GM12865 (cell line): ENCODE measurements around the gene SH3BP1.

Experiments used
- DNase-seq: peaks from one replicate; pipeline ENCODE4 v3.0.0; 2010; ENCODE audit warnings: low read depth
- H3K4me3 ChIP-seq: 2 replicates; pipeline ENCODE4 v1.5.1; 2011; ENCODE audit warnings: mild to moderate bottlenecking, low read depth, low read length, control low read depth
- CTCF ChIP-seq: IDR thresholded peaks from 2 replicates; pipeline ENCODE4 v1.5.1; 2011; ENCODE audit warnings: low read length, control low read depth, low read depth, inconsistent platforms; ENCODE audit not compliant: insufficient read depth; ENCODE audit errors: missing control alignments

The SH3BP1 gene

GRCh38 chr22:37624017-37624365 is 15.5 kb upstream of the SH3BP1 start:
- TF ChIP-seq CTCF: no peak
- no peak overlapping the region for H3K4me3 ChIP-seq

GRCh38 chr22:37624876-37625275 is 14.6 kb upstream of the SH3BP1 start:
- no peak overlapping the region for H3K4me3 ChIP-seq
- no peak for DNase-seq
- TF ChIP-seq CTCF: no peak

More at GRCh38 chr22:37624017-37624365, 15.5 kb upstream of the SH3BP1 start:
- no peak for DNase-seq

DNA sequence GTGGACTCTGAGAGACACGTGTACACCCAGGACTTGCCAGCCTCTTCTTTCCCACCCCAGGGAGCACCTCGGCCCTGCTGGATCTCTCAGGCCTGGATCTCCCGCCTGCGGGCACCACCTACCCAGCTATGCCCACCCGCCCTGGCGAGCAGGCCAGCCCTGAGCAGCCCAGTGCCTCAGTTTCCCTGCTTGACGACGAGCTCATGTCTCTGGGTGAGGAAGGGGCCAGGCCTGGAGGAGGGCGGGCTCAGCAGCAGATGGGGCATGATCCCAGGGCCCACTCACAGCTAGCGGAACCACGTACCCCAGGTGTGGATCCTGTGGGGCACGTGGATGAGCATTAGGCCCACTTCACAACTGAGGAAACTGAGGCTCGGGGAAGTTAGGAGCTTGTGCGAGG is 13.7 kb upstream of the SH3BP1 start:
- H3K4me3 ChIP-seq: no peak overlapping the region

GRCh38 chr22:37626144-37626543 is 13.3 kb upstream of the SH3BP1 start:
- no peak overlapping the region for H3K4me3 ChIP-seq
- no peak for TF ChIP-seq CTCF
- peak; percentile 51 for DNase-seq

More for the DNA sequence above, 13.7 kb upstream of the SH3BP1 start:
- no peak for DNase-seq
- TF ChIP-seq CTCF: no peak

DNA sequence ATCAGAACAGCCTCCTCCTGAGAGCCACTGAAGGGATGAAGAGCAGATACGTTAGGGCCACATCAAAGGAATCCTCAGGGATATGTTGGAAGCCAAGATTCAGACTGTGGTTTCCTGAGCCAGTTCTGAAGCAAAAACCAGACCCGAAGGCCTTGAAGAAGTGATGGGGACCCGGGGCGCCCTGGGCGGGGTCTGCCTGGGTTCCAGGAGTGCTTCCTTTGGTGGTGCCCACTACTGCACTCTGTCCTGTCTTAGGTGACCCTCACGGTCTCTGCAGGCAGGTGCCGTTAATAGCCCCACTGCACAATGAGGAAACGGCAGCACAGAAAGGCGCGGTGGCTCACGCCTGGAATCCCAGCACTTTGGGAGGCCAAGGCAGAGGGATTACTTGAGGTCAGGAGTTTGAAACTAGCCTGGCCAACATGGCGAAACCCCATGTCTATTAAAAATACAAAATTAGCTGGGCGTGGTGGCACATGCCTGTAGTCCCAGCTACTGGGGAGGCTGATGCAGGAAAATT is 12.9 kb upstream of the SH3BP1 start:
- DNase-seq: no peak
- TF ChIP-seq CTCF: no peak
- no peak overlapping the region for H3K4me3 ChIP-seq

- no peak for TF ChIP-seq CTCF
- DNase-seq: no peak
- H3K4me3 ChIP-seq: no peak overlapping the region
These were observed 12.3 kb upstream of the SH3BP1 start for GRCh38 chr22:37627121-37627520.

DNA sequence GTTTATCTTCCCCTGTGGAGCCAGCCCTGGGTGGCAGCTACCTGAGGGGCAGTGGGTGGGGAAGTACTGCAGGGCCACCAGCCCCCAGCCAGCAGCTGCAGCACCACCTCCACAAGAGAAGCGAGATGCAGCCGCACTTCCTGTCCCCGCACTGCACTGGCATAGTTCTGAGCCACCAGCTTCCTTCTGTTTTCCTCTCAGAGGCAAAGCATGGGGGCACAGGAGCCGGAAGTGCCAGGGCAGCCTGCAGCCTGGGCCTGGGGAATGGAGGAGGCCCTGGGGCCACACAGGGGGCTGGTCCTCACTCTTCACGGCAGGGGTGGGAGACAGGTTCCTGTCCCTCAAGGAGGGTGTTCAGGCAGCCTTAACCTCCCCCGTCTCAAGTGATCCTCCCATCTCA is 11.9 kb upstream of the SH3BP1 start:
- peak; percentile 55 for DNase-seq
- TF ChIP-seq CTCF: no peak
- no peak overlapping the region for H3K4me3 ChIP-seq
